Activated CD8-positive, alpha-beta T cell treated with anti-CD3 and anti-CD28 coated beads for 36 hours (primary cell): ENCODE measurements around the gene ARRB1. TPM values are rescaled to one million over a fixed set of nuclear protein-coding genes. Genes with fewer than 3 reads are reported as not detected.

Experiments
- ATAC-seq: fragments of 200-7000 bp; cut with Tn5 transposase; one replicate; pipeline ENCODE4 v1.10.0; 2021; ENCODE audit warnings: mild to moderate bottlenecking, moderate library complexity
- CTCF ChIA-PET: fragments of 350-600 bp; sonication (Branson Sonifier 250); formaldehyde crosslinking; loops from one replicate; lab custom pipeline; 2021; ENCODE audit warnings: antibody characterized with exemption; lab: Charles Lee
- POLR2A ChIA-PET: fragments of 350-600 bp; sonication (Branson Sonifier 250); formaldehyde crosslinking; loops from one replicate; lab custom pipeline; 2021; ENCODE audit warnings: antibody characterized with exemption; lab: Charles Lee
- DNase-seq: peaks from one replicate; pipeline ENCODE4 v3.0.0-alpha.2; 2020
- H3K27ac Mint-ChIP-seq: one replicate; pipeline ENCODE4 v1.8.0; 2021; ENCODE audit warnings: mild to moderate bottlenecking, mixed read lengths
- H3K27me3 Mint-ChIP-seq: one replicate; pipeline ENCODE4 v1.8.0; 2021; ENCODE audit warnings: mixed read lengths
- H3K36me3 Mint-ChIP-seq: one replicate; pipeline ENCODE4 v1.8.0; 2021; ENCODE audit warnings: low read depth, mixed read lengths
- H3K4me1 Mint-ChIP-seq: one replicate; pipeline ENCODE4 v1.8.0; 2021; ENCODE audit warnings: low read depth, mixed read lengths
- H3K4me3 Mint-ChIP-seq: one replicate; pipeline ENCODE4 v1.8.0; 2021; ENCODE audit warnings: mild to moderate bottlenecking, moderate library complexity, mixed read lengths
- H3K9me3 Mint-ChIP-seq: one replicate; pipeline ENCODE4 v1.8.0; 2021; ENCODE audit warnings: mixed read lengths
- intact Hi-C: fragments of 100-400 bp; cut with micrococcal nuclease; formaldehyde crosslinking; loops from one replicate; pipeline ENCODE4 v1.10.0; 2022
- total RNA-seq, 2 experiments: library from RNA; stranded (reverse); gene quantifications; one replicate each; pipeline ENCODE4 v1.2.3, GENCODE V29; 2021
- TF ChIP-seq, protein P1 (sequence below): fragments of 200-600 bp; IDR thresholded peaks from one replicate; pipeline ENCODE4 v1.8.0; 2022; ENCODE audit warnings: antibody characterized with exemption, mild to moderate bottlenecking

ARRB1 gene
- total RNA-seq, 2 experiments from 2014 or later = 16.2 to 18.8 TPM

DNA sequence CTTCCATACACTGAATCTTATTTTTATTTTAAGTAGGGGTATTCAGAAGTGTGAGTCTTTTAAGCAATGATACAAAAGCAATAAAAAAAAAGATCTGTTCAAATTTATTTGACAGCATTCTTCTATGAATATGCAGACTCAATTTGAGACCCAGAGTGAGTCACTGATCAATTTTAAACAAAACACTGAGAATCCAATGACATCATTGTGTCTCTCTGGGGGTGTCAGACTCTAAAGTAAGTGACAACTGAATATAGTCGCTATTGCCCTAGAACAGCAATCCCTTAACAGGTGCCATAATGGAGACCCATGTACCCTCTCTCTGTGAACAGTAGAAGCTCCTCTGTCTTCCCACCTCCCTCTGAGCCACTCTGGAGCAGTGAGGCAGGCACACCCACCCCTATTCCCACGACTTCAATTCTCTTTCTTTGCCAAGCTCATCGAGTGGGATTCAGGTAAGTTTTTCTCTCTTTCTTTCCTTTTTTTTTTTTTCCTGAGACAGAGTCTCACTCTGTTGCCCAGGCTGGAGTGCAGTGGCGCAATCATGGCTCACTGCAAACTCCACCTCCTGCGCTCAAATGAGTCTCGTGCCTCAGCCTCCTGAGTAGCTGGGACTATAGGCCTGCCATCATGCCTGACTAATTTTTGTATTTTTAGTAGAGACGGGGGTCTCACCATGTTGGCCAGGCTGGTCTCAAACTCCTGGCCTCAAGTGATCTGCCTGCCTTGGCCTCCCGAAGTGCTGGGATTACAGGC lies 42.8 kb upstream of the ARRB1 start:
- no peak overlapping the region for H3K4me3 Mint-ChIP-seq
- intact Hi-C loops = no loop called here
- peak; percentile 68 for ATAC-seq
- TF ChIP-seq, protein P1, sequence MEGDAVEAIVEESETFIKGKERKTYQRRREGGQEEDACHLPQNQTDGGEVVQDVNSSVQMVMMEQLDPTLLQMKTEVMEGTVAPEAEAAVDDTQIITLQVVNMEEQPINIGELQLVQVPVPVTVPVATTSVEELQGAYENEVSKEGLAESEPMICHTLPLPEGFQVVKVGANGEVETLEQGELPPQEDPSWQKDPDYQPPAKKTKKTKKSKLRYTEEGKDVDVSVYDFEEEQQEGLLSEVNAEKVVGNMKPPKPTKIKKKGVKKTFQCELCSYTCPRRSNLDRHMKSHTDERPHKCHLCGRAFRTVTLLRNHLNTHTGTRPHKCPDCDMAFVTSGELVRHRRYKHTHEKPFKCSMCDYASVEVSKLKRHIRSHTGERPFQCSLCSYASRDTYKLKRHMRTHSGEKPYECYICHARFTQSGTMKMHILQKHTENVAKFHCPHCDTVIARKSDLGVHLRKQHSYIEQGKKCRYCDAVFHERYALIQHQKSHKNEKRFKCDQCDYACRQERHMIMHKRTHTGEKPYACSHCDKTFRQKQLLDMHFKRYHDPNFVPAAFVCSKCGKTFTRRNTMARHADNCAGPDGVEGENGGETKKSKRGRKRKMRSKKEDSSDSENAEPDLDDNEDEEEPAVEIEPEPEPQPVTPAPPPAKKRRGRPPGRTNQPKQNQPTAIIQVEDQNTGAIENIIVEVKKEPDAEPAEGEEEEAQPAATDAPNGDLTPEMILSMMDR = no peak
- H3K36me3 Mint-ChIP-seq = peaks cover under 1% of the 10 kb centered on the region
- POLR2A ChIA-PET = interaction anchor here (0.6 to 4.5 kb wide), 3 partner anchors 10 to 152 kb away, joined by 3 to 19 read pairs (median 3); no protein-coding TSS in a partner anchor
- no peaks in the 10 kb centered on the region for H3K9me3 Mint-ChIP-seq
- CTCF ChIA-PET = interaction anchor here (0.9 to 3.7 kb wide), 3 partner anchors 10 to 115 kb away, joined by 3 to 18 read pairs (median 4); no protein-coding TSS in a partner anchor
- peaks cover 14% of the 10 kb centered on the region for H3K4me1 Mint-ChIP-seq
- no peak for DNase-seq
- no peak overlapping the region for H3K27ac Mint-ChIP-seq
- H3K27me3 Mint-ChIP-seq = no peaks in the 10 kb centered on the region

DNA sequence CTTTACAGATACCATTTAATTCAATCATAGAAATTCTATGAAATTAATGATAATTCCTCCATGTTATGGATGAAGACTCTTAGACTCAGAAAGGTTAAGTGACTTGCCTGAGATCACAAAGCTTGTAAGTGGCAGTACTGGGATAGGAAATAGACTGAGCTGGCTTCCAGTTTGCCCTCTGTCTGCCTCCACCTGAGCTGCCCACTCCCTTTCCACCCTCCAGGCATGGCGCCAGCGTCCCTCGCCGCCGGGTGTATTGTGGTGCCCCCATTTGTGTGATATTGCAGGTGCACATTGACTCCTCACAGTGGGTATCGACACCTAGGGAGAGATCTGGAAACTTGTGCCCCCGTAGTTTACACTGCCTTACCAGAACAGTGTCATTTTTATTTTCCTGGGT lies 38.5 kb upstream of the ARRB1 start:
- Mint-ChIP-seq H3K27ac (no peak overlapping the region), H3K4me3 (no peak overlapping the region), H3K36me3 (no peaks in the 10 kb centered on the region), H3K9me3 (no peaks in the 10 kb centered on the region), H3K4me1 (peaks cover 6% of the 10 kb centered on the region), H3K27me3 (no peaks in the 10 kb centered on the region)
- intact Hi-C loops = loop anchor here (5.0 kb wide), 1 partner anchor 142 kb away; no protein-coding TSS in a partner anchor
- TF ChIP-seq, protein P1 = no peak
- no peak for ATAC-seq
- ChIA-PET CTCF (interaction anchor here (0.9 to 15.3 kb wide), 9 partner anchors 8 to 185 kb away, joined by 3 to 442 read pairs (median 8); partner anchors contain the start of gene RPS3), POLR2A (interaction anchor here (1.5 to 4.3 kb wide), 2 partner anchors 11 to 18 kb away, joined by 5 to 26 read pairs; partner anchors contain the start of gene RPS3)
- no peak for DNase-seq

DNA sequence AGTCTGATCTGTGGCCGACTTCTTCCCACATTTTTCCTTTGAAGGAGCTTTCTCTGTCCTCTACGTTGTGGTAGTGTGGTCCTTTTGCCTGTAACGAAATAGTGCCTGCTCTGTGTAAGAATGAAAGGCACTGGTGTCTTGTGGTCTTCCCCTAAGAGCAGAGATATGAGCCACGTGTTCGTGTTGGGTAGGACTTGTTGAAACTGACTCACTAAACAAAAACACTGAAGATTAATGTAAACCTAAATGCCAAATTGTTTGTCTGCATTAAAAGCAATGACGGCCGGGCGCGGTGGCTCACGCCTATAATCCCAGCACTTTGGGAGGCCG lies 37.8 kb upstream of the ARRB1 start:
- Mint-ChIP-seq H3K9me3 (no peaks in the 10 kb centered on the region), H3K4me1 (peaks cover 12% of the 10 kb centered on the region), H3K36me3 (no peaks in the 10 kb centered on the region), H3K27ac (no peak overlapping the region), H3K4me3 (no peak overlapping the region), H3K27me3 (no peaks in the 10 kb centered on the region)
- ChIA-PET CTCF (interaction anchor here (0.6 to 15.3 kb wide), 19 partner anchors 9 to 189 kb away, joined by 3 to 442 read pairs (median 5); partner anchors contain the start of gene RPS3), POLR2A (interaction anchor here (1.5 to 4.3 kb wide), 2 partner anchors 11 to 17 kb away, joined by 5 to 26 read pairs; partner anchors contain the start of gene RPS3)
- ATAC-seq (no peak), DNase-seq (no peak)
- intact Hi-C loops = loop anchor here (5.0 kb wide), 1 partner anchor 143 kb away; no protein-coding TSS in a partner anchor
- TF ChIP-seq, protein P1 = no peak

DNA sequence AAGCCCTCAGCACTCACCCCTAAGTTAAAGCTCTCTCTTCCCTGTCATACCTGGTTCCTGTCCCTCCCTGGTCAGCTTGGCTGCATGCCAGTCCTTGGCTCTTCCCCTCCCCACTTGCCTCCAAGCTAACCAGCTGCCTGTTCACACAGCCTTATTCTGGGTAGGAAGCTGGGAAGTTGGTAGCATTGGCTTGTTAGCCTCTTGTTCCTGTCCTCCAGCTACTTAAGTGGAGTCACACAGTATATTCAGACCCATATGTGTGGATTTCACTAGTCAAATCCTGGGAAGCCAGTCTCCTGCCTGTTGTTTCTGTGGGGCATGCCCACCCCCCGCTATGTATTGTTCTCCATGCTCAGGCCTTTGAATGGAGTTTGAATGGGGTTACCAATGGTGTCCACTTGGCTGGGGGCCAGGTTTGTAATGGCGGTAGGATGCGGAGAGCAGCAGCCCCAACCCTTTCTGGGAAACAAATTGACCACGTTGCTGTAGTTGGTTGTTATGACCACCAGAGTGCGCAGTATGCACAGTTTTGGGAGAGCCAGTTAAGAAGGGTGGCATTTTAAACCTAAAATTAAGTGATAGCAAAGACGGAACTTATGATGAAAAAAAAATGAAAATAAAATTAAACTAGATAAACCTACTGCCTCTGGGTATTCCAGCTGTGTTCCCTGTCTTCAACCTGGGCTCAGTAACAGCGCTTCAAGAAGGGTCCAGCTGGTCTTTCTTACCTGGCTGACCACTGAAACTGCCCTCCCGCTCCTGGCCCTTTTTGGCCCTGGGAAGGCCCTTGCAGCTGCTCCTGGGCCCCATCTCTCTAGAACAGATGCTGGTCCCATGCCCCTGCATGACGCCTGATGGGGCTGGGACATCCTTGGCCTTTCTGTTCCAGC lies 37.2 kb upstream of the ARRB1 start:
- H3K4me3 Mint-ChIP-seq = no peak overlapping the region
- ATAC-seq (peak; percentile 91), DNase-seq (peak; percentile 83)
- POLR2A ChIA-PET = interaction anchor here (1.0 to 4.3 kb wide), 4 partner anchors 12 to 53 kb away, joined by 3 to 26 read pairs (median 4); partner anchors contain the start of gene RPS3
- TF ChIP-seq, protein P1 = peak; percentile 79
- no peaks in the 10 kb centered on the region for H3K27me3 Mint-ChIP-seq
- intact Hi-C loops = loop anchor here (5.0 kb wide), 1 partner anchor 144 kb away; no protein-coding TSS in a partner anchor
- H3K4me1 Mint-ChIP-seq = peaks cover 12% of the 10 kb centered on the region
- H3K27ac Mint-ChIP-seq = no peak overlapping the region
- H3K36me3 Mint-ChIP-seq = no peaks in the 10 kb centered on the region
- CTCF ChIA-PET = interaction anchor here (0.5 to 15.3 kb wide), 37 partner anchors 10 to 189 kb away, joined by 3 to 442 read pairs (median 4); partner anchors contain the start of genes GDPD5 and RPS3
- no peaks in the 10 kb centered on the region for H3K9me3 Mint-ChIP-seq
